Activated T-cell treated with anti-CD3 and anti-CD28 coated beads, Interleukin-2, amount 50 U/mL, for 24 hours (primary cell): Measurements from ENCODE around the gene DNAH11.

Source experiments
- DNase-seq: peaks from one replicate; pipeline ENCODE4 v3.0.0-alpha.2; 2020
- H3K27ac Mint-ChIP-seq: 2 replicates; pipeline ENCODE4 v1.8.0; 2020; ENCODE audit warnings: mild to moderate bottlenecking, mixed read lengths
- H3K27me3 Mint-ChIP-seq: 2 replicates; pipeline ENCODE4 v1.8.0; 2020; ENCODE audit warnings: mixed read lengths
- H3K36me3 Mint-ChIP-seq: 2 replicates; pipeline ENCODE4 v1.8.0; 2020; ENCODE audit warnings: low read depth, mixed read lengths
- H3K4me1 Mint-ChIP-seq: 2 replicates; pipeline ENCODE4 v1.8.0; 2020; ENCODE audit warnings: low read depth, mixed read lengths
- H3K4me3 Mint-ChIP-seq: 2 replicates; pipeline ENCODE4 v1.8.0; 2020; ENCODE audit warnings: mild to moderate bottlenecking, moderate library complexity, mixed read lengths
- H3K9me3 Mint-ChIP-seq: 2 replicates; pipeline ENCODE4 v1.8.0; 2020; ENCODE audit warnings: mixed read lengths

DNAH11 gene

GRCh38 chr7:21746949-21747348, 204.1 kb downstream of the DNAH11 start:
- no peaks in the 10 kb centered on the region for H3K4me1 Mint-ChIP-seq
- no peak overlapping the region for H3K27ac Mint-ChIP-seq

DNA sequence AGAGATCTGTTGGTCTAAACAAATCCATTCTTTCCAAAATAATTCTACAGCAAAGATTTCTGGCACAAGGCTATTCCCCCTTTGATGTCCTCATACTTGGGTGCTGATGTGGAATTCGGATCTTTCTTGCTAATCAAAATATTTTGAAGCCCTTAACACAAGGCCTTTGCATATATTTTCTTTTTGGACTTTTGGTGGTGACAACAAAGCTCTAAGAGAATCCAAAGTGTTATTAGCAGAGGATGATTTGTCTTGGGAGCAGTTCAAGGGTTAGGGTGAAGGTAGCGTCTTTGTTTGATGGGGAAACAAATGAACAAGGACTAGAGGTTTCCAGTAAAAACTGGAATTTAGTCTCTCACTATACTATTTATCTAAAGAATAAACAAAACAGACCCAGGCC, 205.0 kb downstream of the DNAH11 start:
- Mint-ChIP-seq H3K36me3 (no peaks in the 10 kb centered on the region), H3K4me1 (no peaks in the 10 kb centered on the region), H3K27me3 (no peaks in the 10 kb centered on the region), H3K27ac (no peak overlapping the region), H3K9me3 (no peaks in the 10 kb centered on the region), H3K4me3 (no peak overlapping the region)
- DNase-seq: no peak

More at GRCh38 chr7:21746949-21747348, 204.1 kb downstream of the DNAH11 start:
- DNase-seq: no peak
- Mint-ChIP-seq H3K36me3 (no peaks in the 10 kb centered on the region), H3K4me3 (no peak overlapping the region), H3K9me3 (no peaks in the 10 kb centered on the region), H3K27me3 (no peaks in the 10 kb centered on the region)

DNA sequence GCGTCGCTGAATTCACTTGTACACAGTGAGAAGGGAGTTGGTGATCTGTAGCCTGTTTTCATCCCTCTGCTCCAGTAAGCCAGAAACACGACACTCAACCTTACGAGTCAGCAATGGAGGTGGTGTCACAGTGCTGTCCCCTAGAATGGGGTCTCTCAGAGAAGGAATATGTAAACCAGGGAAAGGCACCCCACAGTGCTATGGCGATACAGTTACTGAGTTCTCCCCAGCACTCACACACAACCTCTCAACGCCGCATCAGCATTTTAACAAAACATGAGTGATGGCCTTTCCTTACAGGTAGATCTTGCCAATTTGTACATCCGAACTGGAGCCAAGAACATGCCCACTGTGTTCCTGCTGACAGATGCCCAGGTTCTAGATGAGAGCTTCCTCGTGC, 206.5 kb downstream of the DNAH11 start:
- no peak overlapping the region for H3K27ac Mint-ChIP-seq
- no peaks in the 10 kb centered on the region for H3K4me1 Mint-ChIP-seq
- no peak for DNase-seq
- H3K36me3 Mint-ChIP-seq: no peaks in the 10 kb centered on the region
- H3K9me3 Mint-ChIP-seq: no peaks in the 10 kb centered on the region
- no peak overlapping the region for H3K4me3 Mint-ChIP-seq
- no peaks in the 10 kb centered on the region for H3K27me3 Mint-ChIP-seq

GRCh38 chr7:21753071-21753470, 210.2 kb downstream of the DNAH11 start:
- Mint-ChIP-seq H3K4me1 (no peaks in the 10 kb centered on the region), H3K36me3 (no peaks in the 10 kb centered on the region), H3K27me3 (peaks cover 17% of the 10 kb centered on the region), H3K9me3 (no peaks in the 10 kb centered on the region), H3K4me3 (no peak overlapping the region), H3K27ac (no peak overlapping the region)
- no peak for DNase-seq

GRCh38 chr7:21754963-21755362, 212.1 kb downstream of the DNAH11 start:
- Mint-ChIP-seq H3K27ac (no peak overlapping the region), H3K36me3 (no peaks in the 10 kb centered on the region), H3K4me3 (no peak overlapping the region), H3K9me3 (no peaks in the 10 kb centered on the region), H3K4me1 (no peaks in the 10 kb centered on the region), H3K27me3 (peaks cover 21% of the 10 kb centered on the region)
- DNase-seq: no peak

DNA sequence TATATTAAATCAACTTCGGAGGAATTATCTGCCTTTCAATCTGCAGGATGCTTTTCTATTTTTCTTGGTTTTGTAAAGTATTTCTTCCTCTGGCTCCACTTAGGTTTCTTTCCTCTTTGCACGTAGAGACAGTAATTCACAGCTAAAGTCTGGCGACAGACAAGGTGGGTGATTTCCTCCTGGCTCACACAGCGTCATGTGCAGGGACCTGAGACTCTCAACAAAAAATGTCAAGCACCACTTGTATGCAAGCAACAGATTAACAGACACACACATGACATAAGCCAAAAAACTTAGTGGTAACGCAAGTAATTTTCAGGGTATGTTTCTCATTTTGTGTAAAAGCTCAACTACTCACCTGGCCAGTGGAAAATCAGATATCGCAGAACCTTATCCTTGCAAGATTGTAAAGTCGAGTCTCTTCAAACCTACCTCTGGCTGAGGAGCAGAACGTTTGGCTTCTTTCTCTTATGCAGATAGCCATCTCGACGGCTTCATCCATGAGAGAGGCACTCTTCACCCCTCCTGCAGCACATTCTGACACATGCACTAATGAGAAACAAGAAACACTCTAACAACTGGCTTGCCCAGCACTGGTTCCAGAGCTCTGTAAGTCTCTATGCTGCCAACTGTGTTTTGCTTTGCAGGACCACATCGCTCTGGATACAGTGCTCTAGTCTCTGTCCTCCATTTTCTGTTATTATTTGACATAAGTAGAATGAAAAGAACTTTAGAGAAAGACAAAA, 214.9 kb downstream of the DNAH11 start:
- Mint-ChIP-seq H3K27ac (no peak overlapping the region), H3K36me3 (no peaks in the 10 kb centered on the region)

GRCh38 chr7:21758286-21758685, 215.4 kb downstream of the DNAH11 start:
- H3K4me1 Mint-ChIP-seq: no peaks in the 10 kb centered on the region
- peaks cover 24% of the 10 kb centered on the region for H3K27me3 Mint-ChIP-seq
- no peak overlapping the region for H3K4me3 Mint-ChIP-seq
- no peak for DNase-seq
- no peak overlapping the region for H3K27ac Mint-ChIP-seq
- no peaks in the 10 kb centered on the region for H3K36me3 Mint-ChIP-seq
- no peaks in the 10 kb centered on the region for H3K9me3 Mint-ChIP-seq

More for the DNA sequence above, 214.9 kb downstream of the DNAH11 start:
- peaks cover 23% of the 10 kb centered on the region for H3K27me3 Mint-ChIP-seq
- no peak overlapping the region for H3K4me3 Mint-ChIP-seq
- no peak for DNase-seq
- H3K9me3 Mint-ChIP-seq: no peaks in the 10 kb centered on the region
- H3K4me1 Mint-ChIP-seq: no peaks in the 10 kb centered on the region

GRCh38 chr7:21762469-21762868, 219.6 kb downstream of the DNAH11 start:
- no peak overlapping the region for H3K27ac Mint-ChIP-seq
- peaks cover 13% of the 10 kb centered on the region for H3K27me3 Mint-ChIP-seq
- no peak overlapping the region for H3K4me3 Mint-ChIP-seq
- DNase-seq: no peak
- H3K9me3 Mint-ChIP-seq: no peaks in the 10 kb centered on the region
- H3K36me3 Mint-ChIP-seq: no peaks in the 10 kb centered on the region
- peaks cover 9% of the 10 kb centered on the region for H3K4me1 Mint-ChIP-seq

GRCh38 chr7:21763818-21764217, 221.0 kb downstream of the DNAH11 start:
- Mint-ChIP-seq H3K27ac (no peak overlapping the region), H3K27me3 (peaks cover 7% of the 10 kb centered on the region), H3K36me3 (no peaks in the 10 kb centered on the region), H3K9me3 (no peaks in the 10 kb centered on the region), H3K4me1 (peaks cover 16% of the 10 kb centered on the region), H3K4me3 (no peak overlapping the region)
- DNase-seq: no peak

DNA sequence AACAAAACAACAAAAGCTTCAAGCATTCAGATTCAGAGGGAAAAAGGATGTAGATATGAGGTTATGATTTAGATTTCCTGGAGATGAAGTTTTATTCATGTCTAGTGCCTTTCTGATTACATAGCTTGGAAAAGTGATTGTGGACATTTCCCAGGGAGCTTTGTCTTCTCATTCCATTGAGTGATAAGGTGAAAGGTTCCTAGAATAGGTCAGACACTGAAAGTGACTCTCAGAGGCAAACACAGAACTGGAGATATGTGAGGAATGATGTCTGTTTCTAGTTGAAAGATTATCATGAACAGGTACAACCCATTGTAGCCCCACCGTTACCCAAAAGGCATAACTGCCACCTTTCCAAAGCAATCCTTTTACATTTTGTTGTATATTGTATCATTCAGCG, 223.4 kb downstream of the DNAH11 start:
- H3K27ac Mint-ChIP-seq: no peak overlapping the region
- H3K4me3 Mint-ChIP-seq: no peak overlapping the region
- peaks cover 16% of the 10 kb centered on the region for H3K4me1 Mint-ChIP-seq
- DNase-seq: no peak
- H3K36me3 Mint-ChIP-seq: no peaks in the 10 kb centered on the region
- peaks cover 9% of the 10 kb centered on the region for H3K27me3 Mint-ChIP-seq
- no peaks in the 10 kb centered on the region for H3K9me3 Mint-ChIP-seq

GRCh38 chr7:21767300-21767900, 224.6 kb downstream of the DNAH11 start:
- DNase-seq: no peak
- H3K27me3 Mint-ChIP-seq: peaks cover 15% of the 10 kb centered on the region

DNA sequence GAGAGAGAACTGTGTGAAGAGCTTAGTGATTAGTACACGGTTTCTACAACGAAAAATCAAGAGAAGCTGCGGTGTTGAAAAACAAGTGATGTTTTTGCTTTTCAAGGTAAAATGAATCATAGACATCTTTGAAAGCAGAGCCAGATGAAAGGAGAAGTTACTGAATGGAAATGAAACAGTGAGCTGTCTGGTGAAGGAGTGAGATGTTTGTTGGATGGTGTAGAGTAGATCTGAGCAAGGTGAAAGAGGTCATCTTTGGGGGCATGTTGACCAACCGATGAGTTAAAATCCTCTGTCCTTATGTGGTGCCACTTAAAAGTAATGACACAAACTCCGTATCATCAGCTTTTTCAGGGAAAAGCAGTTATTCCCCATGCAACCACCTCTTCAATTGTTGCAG, 225.4 kb downstream of the DNAH11 start:
- Mint-ChIP-seq H3K9me3 (no peaks in the 10 kb centered on the region), H3K36me3 (no peaks in the 10 kb centered on the region), H3K4me1 (peaks cover 18% of the 10 kb centered on the region), H3K27me3 (peaks cover 16% of the 10 kb centered on the region), H3K27ac (no peak overlapping the region), H3K4me3 (no peak overlapping the region)
- DNase-seq: no peak

More at GRCh38 chr7:21767300-21767900, 224.6 kb downstream of the DNAH11 start:
- Mint-ChIP-seq H3K4me3 (no peak overlapping the region), H3K36me3 (no peaks in the 10 kb centered on the region), H3K9me3 (no peaks in the 10 kb centered on the region), H3K27ac (no peak overlapping the region), H3K4me1 (peaks cover 18% of the 10 kb centered on the region)

DNA sequence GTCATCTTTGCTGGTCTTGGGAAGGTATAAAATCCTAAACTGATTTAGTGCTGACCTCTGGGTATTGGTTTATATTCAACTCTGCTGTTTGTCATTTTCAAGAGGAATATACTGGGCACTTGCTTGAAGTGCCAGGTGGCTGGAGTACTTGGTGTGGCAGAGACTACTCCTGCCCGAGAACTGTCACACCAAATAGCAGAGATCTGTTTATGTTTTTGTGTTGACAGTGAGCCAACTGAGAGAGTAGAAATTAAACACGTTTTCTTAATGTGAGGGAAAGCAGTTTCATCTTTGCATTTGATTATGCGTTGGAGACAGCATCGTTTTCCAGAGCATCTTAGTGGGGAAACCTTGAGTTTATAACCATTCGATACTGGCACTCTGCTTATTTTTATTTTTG, 228.4 kb downstream of the DNAH11 start:
- Mint-ChIP-seq H3K36me3 (no peaks in the 10 kb centered on the region), H3K27ac (no peak overlapping the region), H3K4me3 (no peak overlapping the region), H3K9me3 (no peaks in the 10 kb centered on the region), H3K4me1 (peaks cover 14% of the 10 kb centered on the region), H3K27me3 (peaks cover 23% of the 10 kb centered on the region)
- DNase-seq: no peak

DNA sequence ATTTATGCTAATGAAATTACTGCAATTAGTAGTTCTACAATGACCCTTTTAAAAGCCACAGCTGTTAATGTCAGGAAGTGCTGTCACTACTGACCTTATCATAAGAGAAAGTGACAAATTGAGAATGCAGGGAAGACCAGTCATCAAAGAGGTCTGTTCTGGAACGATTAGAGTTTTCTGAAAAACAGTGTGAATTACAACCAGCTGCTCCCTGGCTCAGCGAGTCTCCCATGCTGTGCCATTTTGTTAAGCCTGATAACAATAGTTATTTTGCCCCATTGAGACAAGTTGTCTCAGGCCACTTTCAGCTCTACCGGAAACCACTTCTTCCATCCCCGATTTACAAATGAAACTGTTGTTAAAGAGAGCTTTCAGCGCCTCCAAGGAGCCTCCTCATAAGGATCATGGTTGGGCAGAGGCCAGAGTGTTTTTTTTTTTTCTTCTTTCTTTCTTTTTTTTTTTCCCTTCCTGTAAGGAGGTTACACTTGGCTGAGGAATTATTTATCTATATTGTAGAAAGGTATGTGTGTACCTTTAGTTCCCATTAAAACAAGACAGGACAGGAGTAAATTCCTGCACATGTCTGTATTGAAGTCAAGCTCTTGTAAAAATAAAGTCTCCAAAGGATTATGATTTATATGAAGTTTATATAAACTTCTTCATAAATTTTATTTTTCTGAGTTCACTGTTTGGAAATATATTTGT, 229.2 kb downstream of the DNAH11 start:
- Mint-ChIP-seq H3K36me3 (no peaks in the 10 kb centered on the region), H3K27ac (no peak overlapping the region), H3K4me3 (no peak overlapping the region), H3K9me3 (no peaks in the 10 kb centered on the region), H3K4me1 (peaks cover 11% of the 10 kb centered on the region), H3K27me3 (peaks cover 25% of the 10 kb centered on the region)
- DNase-seq: no peak

DNA sequence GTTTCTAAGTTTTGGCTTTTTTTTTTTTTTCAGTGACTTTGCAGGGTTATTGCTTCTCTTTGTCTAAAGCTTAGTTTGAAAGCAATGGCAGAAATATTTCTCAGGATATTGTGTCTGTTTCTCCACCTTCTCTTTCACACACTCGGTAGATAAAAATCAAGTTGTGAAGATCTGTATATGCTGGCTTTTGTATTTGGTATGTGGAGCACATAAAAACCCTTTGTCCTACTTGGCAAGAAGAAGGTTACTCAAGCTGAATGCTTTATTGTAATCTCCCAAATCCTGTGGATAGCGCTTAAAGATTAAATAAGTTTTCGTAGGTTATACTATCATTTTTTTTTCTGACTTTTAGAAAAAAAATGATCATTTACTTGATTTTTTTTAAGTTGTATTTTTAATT, 230.5 kb downstream of the DNAH11 start:
- no peak overlapping the region for H3K27ac Mint-ChIP-seq
- no peaks in the 10 kb centered on the region for H3K9me3 Mint-ChIP-seq
- DNase-seq: no peak
- no peak overlapping the region for H3K4me3 Mint-ChIP-seq
- peaks cover 5% of the 10 kb centered on the region for H3K4me1 Mint-ChIP-seq
- no peaks in the 10 kb centered on the region for H3K36me3 Mint-ChIP-seq
- H3K27me3 Mint-ChIP-seq: peaks cover 25% of the 10 kb centered on the region
